ENCODE measurements around the gene GID4. TPM values are rescaled to one million over a fixed set of nuclear protein-coding genes. Genes with fewer than 3 reads are reported as not detected.

Gene GID4
- total and polyA plus RNA-seq, 2 of the 13 experiments (the other 11 are each of a cell fraction or from before 2014, with no cell fraction given) = 4.3 to 6.1 TPM

DNA sequence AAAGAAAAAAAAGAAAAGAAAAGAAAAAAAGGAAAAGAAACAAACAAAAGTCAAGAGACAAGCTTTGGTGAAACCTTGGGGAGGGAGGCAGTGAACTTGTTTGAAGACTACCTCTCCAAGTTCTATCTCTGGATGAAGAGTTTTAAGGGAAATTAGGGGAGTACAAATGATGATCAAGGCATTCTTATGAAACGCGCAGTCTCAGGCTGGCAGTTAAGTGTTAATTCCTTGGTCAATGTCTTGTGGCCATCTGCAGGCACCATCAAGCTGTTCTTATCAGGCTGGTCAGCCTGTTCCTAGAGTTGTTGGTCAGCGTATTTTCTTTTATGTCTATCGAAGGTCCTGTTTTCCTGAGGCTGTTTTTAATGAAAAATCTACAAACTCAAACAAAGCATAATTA lies 40.3 kb downstream of the GID4 start:
- POLR2A ChIA-PET = interaction anchor here (0.6 to 0.8 kb wide), 2 partner anchors 9 to 33 kb away, joined by 3 to 7 read pairs; no protein-coding TSS in a partner anchor
- Histone ChIP-seq H3K4me3 (replicated peaks in 1 of 3; ENCODE audit: insufficient read depth in 1 of 3, low read depth in 2 of 3, low read length in 3 of 3) (no peak overlapping the region), H3K27ac (ENCODE audit: extremely low read length, insufficient read depth, low read length) (no peak overlapping the region), H3K36me3 (replicated peaks in 1 of 2; ENCODE audit: control insufficient read depth in 1 of 2, insufficient read depth in 2 of 2, low read length in 2 of 2) (no peaks in the 10 kb centered on the region), H3K4me2 (ENCODE audit: low read depth, low read length) (no peak overlapping the region), H3K79me2 (ENCODE audit: insufficient read depth, low read length) (no peaks in the 10 kb centered on the region), H3K27me3 (ENCODE audit: control insufficient read depth in 1 of 2, insufficient read depth in 2 of 2, low read length in 2 of 2) (no peaks in the 10 kb centered on the region), H3K9ac (ENCODE audit: insufficient read depth, low read depth, low read length) (no peak overlapping the region), H3K9me3 (ENCODE audit: low read length) (no peaks in the 10 kb centered on the region), H3K4me1 (ENCODE audit: insufficient read depth, low read length) (peaks cover 48% of the 10 kb centered on the region), H2AFZ (ENCODE audit: low read length) (no peak overlapping the region), H4K20me1 (ENCODE audit: insufficient read depth, low read length) (no peaks in the 10 kb centered on the region)
- FAIRE-seq = no peak
- TF ChIP-seq, protein P1, sequence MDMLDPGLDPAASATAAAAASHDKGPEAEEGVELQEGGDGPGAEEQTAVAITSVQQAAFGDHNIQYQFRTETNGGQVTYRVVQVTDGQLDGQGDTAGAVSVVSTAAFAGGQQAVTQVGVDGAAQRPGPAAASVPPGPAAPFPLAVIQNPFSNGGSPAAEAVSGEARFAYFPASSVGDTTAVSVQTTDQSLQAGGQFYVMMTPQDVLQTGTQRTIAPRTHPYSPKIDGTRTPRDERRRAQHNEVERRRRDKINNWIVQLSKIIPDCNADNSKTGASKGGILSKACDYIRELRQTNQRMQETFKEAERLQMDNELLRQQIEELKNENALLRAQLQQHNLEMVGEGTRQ (IDR thresholded peaks at IDR 0.05; ENCODE audit: low read depth, low read length) = no peak
- TF ChIP-seq, protein P1 (CRISPR knock-in tag; IDR thresholded peaks at IDR 0.05; ENCODE audit: borderline replicate concordance) = no peak
- no peak for TF ChIP-seq ZMAT3 (CRISPR knock-in tag; conservative IDR thresholded peaks at IDR 0.05)
- TF ChIP-seq ZNF788 (CRISPR knock-in tag; IDR thresholded peaks at IDR 0.05; ENCODE audit: borderline replicate concordance) = no peak
- TF ChIP-seq TRIM24 (CRISPR knock-in tag; IDR thresholded peaks at IDR 0.05) = no peak
- no peak for TF ChIP-seq MIXL1 (CRISPR knock-in tag; IDR thresholded peaks at IDR 0.05)
- TF ChIP-seq, protein P2, sequence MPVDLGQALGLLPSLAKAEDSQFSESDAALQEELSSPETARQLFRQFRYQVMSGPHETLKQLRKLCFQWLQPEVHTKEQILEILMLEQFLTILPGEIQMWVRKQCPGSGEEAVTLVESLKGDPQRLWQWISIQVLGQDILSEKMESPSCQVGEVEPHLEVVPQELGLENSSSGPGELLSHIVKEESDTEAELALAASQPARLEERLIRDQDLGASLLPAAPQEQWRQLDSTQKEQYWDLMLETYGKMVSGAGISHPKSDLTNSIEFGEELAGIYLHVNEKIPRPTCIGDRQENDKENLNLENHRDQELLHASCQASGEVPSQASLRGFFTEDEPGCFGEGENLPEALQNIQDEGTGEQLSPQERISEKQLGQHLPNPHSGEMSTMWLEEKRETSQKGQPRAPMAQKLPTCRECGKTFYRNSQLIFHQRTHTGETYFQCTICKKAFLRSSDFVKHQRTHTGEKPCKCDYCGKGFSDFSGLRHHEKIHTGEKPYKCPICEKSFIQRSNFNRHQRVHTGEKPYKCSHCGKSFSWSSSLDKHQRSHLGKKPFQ (CRISPR knock-in tag; IDR thresholded peaks at IDR 0.05; ENCODE audit: insufficient replicate concordance) = no peak
- TF ChIP-seq ZNF501 (CRISPR knock-in tag; IDR thresholded peaks at IDR 0.05) = no peak
- no peak for TF ChIP-seq FOSL2 (CRISPR knock-in tag; IDR thresholded peaks at IDR 0.05)
- no peak for TF ChIP-seq ZNF260 (CRISPR knock-in tag; IDR thresholded peaks at IDR 0.05; ENCODE audit: borderline replicate concordance, low read depth)
- TF ChIP-seq ZEB1 (IDR thresholded peaks at IDR 0.05; ENCODE audit: insufficient replicate concordance, low read depth) = no peak
- TF ChIP-seq, protein P3, sequence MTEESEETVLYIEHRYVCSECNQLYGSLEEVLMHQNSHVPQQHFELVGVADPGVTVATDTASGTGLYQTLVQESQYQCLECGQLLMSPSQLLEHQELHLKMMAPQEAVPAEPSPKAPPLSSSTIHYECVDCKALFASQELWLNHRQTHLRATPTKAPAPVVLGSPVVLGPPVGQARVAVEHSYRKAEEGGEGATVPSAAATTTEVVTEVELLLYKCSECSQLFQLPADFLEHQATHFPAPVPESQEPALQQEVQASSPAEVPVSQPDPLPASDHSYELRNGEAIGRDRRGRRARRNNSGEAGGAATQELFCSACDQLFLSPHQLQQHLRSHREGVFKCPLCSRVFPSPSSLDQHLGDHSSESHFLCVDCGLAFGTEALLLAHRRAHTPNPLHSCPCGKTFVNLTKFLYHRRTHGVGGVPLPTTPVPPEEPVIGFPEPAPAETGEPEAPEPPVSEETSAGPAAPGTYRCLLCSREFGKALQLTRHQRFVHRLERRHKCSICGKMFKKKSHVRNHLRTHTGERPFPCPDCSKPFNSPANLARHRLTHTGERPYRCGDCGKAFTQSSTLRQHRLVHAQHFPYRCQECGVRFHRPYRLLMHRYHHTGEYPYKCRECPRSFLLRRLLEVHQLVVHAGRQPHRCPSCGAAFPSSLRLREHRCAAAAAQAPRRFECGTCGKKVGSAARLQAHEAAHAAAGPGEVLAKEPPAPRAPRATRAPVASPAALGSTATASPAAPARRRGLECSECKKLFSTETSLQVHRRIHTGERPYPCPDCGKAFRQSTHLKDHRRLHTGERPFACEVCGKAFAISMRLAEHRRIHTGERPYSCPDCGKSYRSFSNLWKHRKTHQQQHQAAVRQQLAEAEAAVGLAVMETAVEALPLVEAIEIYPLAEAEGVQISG (CRISPR knock-in tag; IDR thresholded peaks at IDR 0.05) = no peak
- TF ChIP-seq PPARG (CRISPR knock-in tag; conservative IDR thresholded peaks at IDR 0.05) = no peak
- no peak for TF ChIP-seq GATAD2A (CRISPR knock-in tag; IDR thresholded peaks at IDR 0.05)
- TF ChIP-seq, protein P4, sequence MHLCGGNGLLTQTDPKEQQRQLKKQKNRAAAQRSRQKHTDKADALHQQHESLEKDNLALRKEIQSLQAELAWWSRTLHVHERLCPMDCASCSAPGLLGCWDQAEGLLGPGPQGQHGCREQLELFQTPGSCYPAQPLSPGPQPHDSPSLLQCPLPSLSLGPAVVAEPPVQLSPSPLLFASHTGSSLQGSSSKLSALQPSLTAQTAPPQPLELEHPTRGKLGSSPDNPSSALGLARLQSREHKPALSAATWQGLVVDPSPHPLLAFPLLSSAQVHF (CRISPR knock-in tag; IDR thresholded peaks at IDR 0.05) = no peak
- no peak for TF ChIP-seq ZNF749 (CRISPR knock-in tag; IDR thresholded peaks at IDR 0.05; ENCODE audit: borderline replicate concordance)
- no peak for TF ChIP-seq AGO2 (optimal IDR thresholded peaks at IDR 0.05; ENCODE audit: low read depth, low read length)
- TF ChIP-seq POLR2AphosphoS2 (IDR thresholded peaks at IDR 0.05; ENCODE audit: low read depth, low read length) = no peak
- BruUV-seq (replicated peaks) = no TSS peak
- 53% methylated on average over 4 of the region's 4 CpGs for WGBS (ENCODE audit: low lambda C conversion rate)
- CTCF ChIA-PET (ENCODE audit: low intra/inter-chr PET ratio, low total read pairs) = no interaction called here
- in situ Hi-C loops (cut with HindIII; ENCODE audit: extremely low pct_ligation_motif_present, low pct_unique_long_range_greater_than_20kb) = no loop called here
- ATAC-seq = no peak
- DNase-seq (ENCODE audit: low spot score) = no peak
- intact Hi-C loops (cut with micrococcal nuclease; ENCODE audit: unreplicated experiment) = no loop called here

Data from HepG2 (cell line).